GM12875 (cell line): ENCODE measurements around the gene ZNF341.

ENCODE experiments used
- H3K4me3 ChIP-seq: one replicate; pipeline ENCODE4 v1.5.1; 2011; ENCODE audit warnings: low read depth, low read length, control low read depth
- TF ChIP-seq, protein P1 (sequence below): IDR thresholded peaks from 2 replicates; pipeline ENCODE4 v1.5.1; 2011; ENCODE audit warnings: low read depth, mild to moderate bottlenecking, control low read depth, inconsistent platforms, low read length, moderate library complexity, borderline replicate concordance; ENCODE audit not compliant: insufficient read depth

The ZNF341 gene

GRCh38 chr20:33828967-33829560, 97.3 kb downstream of the ZNF341 start:
- H3K4me3 ChIP-seq: no peak overlapping the region
- TF ChIP-seq, protein P1, sequence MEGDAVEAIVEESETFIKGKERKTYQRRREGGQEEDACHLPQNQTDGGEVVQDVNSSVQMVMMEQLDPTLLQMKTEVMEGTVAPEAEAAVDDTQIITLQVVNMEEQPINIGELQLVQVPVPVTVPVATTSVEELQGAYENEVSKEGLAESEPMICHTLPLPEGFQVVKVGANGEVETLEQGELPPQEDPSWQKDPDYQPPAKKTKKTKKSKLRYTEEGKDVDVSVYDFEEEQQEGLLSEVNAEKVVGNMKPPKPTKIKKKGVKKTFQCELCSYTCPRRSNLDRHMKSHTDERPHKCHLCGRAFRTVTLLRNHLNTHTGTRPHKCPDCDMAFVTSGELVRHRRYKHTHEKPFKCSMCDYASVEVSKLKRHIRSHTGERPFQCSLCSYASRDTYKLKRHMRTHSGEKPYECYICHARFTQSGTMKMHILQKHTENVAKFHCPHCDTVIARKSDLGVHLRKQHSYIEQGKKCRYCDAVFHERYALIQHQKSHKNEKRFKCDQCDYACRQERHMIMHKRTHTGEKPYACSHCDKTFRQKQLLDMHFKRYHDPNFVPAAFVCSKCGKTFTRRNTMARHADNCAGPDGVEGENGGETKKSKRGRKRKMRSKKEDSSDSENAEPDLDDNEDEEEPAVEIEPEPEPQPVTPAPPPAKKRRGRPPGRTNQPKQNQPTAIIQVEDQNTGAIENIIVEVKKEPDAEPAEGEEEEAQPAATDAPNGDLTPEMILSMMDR: no peak

DNA sequence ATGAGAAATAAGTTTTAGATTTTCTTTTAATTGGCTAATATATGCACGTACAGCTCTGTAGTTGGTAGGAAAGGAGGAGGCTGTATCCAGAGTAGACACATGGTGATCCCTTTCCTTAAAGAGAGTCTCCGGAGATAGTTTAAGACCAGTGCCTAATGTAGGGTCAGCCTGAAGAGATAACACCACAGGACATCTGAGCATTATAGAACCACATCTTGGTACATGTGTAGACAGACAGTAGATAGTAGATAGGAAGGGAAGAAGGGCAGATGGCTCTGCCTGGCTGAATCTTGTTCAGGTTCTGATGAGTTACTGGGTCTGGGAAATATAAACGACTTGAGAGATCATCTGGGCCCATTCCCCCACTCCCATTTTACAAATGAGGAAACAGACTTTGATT, 97.8 kb downstream of the ZNF341 start:
- no peak overlapping the region for H3K4me3 ChIP-seq
- TF ChIP-seq, protein P1: no peak

- H3K4me3 ChIP-seq: no peak overlapping the region
- TF ChIP-seq, protein P1: no peak
Measured at GRCh38 chr20:33830371-33830770, 98.6 kb downstream of the ZNF341 start.

DNA sequence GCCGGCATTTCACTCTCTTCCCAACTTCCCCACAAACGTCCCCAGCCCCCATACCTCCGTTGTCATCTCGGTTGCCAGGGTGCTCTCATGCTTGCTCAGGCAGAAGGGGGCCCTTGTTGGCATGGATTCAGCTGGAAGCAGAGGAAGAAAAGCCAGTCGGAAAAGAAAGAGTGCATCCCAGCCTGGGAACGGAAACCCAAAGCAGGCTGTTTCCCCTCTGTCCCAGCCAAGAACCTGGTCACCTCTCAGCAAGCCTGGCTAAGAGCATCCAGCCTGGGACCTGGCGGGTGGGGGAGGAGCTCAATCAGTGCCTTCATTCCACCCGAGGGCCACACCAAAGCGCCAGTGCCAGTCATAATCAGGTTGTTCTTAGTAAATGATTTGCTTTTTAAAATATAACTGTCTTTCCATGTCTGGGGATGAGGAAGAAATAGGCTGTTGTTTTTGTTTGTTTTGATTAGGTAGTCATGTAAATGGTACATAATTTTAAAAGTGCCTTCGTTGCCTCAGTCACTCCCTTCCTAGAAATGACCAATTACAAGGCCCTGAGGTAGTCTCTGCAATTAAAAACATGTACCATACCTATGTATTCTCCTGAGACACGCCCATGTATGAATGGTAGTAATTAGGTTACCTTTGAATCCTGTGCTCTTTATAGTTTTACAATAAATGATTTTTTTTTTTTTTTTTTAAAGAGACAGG, 100.5 kb downstream of the ZNF341 start:
- no peak overlapping the region for H3K4me3 ChIP-seq
- TF ChIP-seq, protein P1: no peak

DNA sequence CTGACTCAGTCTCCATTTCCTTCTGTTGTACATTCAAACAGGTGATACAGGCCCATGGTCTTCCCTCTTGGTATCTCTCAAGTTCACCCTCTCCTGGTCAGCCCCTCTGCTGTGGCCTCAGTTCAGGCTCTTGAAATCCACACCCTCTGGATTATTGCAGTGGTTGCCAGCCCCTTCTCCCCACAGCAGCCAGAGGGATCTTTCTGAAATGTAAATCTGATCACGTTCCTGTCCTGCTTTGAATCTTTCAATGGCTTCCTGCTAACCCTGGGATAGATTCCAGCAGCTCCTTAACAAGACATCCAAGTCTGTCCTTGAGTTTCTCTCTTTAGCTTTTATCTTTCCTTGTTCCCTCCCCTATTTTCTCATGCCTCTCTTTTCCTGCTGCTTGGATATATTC, 101.5 kb downstream of the ZNF341 start:
- H3K4me3 ChIP-seq: no peak overlapping the region
- TF ChIP-seq, protein P1: no peak

GRCh38 chr20:33835615-33836172, 103.9 kb downstream of the ZNF341 start:
- no peak overlapping the region for H3K4me3 ChIP-seq
- TF ChIP-seq, protein P1: no peak

DNA sequence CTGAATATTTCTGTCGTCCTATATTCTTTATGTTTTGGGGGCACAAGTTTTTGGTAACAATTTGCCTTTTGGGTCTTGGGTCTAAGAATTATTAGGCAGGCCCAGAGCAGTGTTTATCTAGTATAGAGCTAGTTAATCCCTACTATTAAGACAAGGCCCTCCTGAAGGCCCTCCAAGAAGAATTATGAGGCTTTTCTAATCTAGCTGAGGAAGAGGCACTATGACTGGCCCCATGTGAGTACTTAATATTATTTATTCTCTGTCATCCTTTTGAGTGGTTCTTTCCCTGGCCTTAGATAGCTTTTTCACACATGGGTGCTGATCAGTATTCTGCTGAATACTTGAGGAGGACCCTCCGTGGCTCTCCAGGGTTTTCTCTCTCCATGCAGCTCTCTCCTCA, 104.5 kb downstream of the ZNF341 start:
- H3K4me3 ChIP-seq: no peak overlapping the region
- TF ChIP-seq, protein P1: no peak
